PC-9 (cell line): ENCODE data around the gene XPA. TPM values are rescaled to one million over a fixed set of nuclear protein-coding genes. Genes with fewer than 3 reads are reported as not detected.

Source experiments
- BruUV-seq: library from RNA; stranded (reverse); fragments of 400-500 nt; replicated peaks from 2 replicates; lab custom pipeline; 2021; lab: Mats Ljungman, UMichigan
- CTCF ChIA-PET: fragments of 300-600 bp; sonication (Branson Sonifier 250); formaldehyde crosslinking; loops from one replicate; lab custom pipeline; 2022; ENCODE audit warnings: antibody characterized with exemption; lab: Charles Lee
- POLR2A ChIA-PET: fragments of 300-600 bp; sonication (Branson Sonifier 250); formaldehyde crosslinking; loops from one replicate; lab custom pipeline; 2022; ENCODE audit warnings: antibody characterized with exemption; ENCODE audit not compliant: unreplicated experiment; lab: Charles Lee
- DNase-seq, 2 experiments: peaks; one replicate each; pipeline versions ENCODE4 v3.0.0 to v3.0.0-alpha.2; 2015 to 2022; ENCODE audit warnings: mixed read lengths in 1 of 2
- H2AFZ ChIP-seq: fragments of 200-600 bp; sonication (generic); 2 replicates; pipeline ENCODE4 v1.8.1; 2017; ENCODE audit warnings: antibody characterized with exemption
- H3F3A ChIP-seq: fragments of 200-600 bp; sonication (generic); 2 replicates; pipeline ENCODE4 v1.8.1; 2017; ENCODE audit warnings: antibody characterized with exemption, mild to moderate bottlenecking, low read depth; ENCODE audit not compliant: insufficient read depth
- H3K27ac ChIP-seq: fragments of 200-600 bp; sonication (generic); 2 replicates; pipeline ENCODE4 v1.6.1; 2016; ENCODE audit warnings: mixed run types
- H3K27me3 ChIP-seq: fragments of 200-600 bp; sonication (generic); 2 replicates; pipeline ENCODE4 v1.6.1; 2016; ENCODE audit warnings: low read depth, mixed run types; ENCODE audit not compliant: insufficient read depth
- H3K36me3 ChIP-seq: fragments of 200-600 bp; sonication (generic); 2 replicates; pipeline ENCODE4 v1.6.1; 2016; ENCODE audit warnings: low read depth, mixed run types
- H3K4me1 ChIP-seq: fragments of 200-600 bp; sonication (generic); replicated peaks from 2 replicates; pipeline ENCODE4 v1.6.1; 2016; ENCODE audit warnings: mixed run types; ENCODE audit not compliant: insufficient read depth
- H3K4me2 ChIP-seq: fragments of 200-600 bp; sonication (generic); 2 replicates; pipeline ENCODE4 v1.6.1; 2017; ENCODE audit warnings: mixed run types
- H3K4me3 ChIP-seq: fragments of 200-600 bp; sonication (generic); 2 replicates; pipeline ENCODE4 v1.6.1; 2016; ENCODE audit warnings: mixed run types
- H3K79me2 ChIP-seq: fragments of 200-600 bp; sonication (generic); 2 replicates; pipeline ENCODE4 v1.6.1; 2017; ENCODE audit warnings: low read depth, mixed run types
- H3K9me2 ChIP-seq: fragments of 200-600 bp; sonication (generic); 2 replicates; pipeline ENCODE4 v1.8.1; 2017; ENCODE audit warnings: mild to moderate bottlenecking; ENCODE audit not compliant: insufficient read depth
- H3K9me3 ChIP-seq: fragments of 200-600 bp; sonication (generic); 2 replicates; pipeline ENCODE4 v1.8.1; 2016; ENCODE audit warnings: low read depth; ENCODE audit not compliant: insufficient read depth
- H4K20me1 ChIP-seq: fragments of 200-600 bp; sonication (generic); 2 replicates; pipeline ENCODE4 v1.8.1; 2017; ENCODE audit not compliant: insufficient read depth
- EZH2 ChIP-seq: fragments of 200-600 bp; sonication (generic); IDR thresholded peaks from 2 replicates; pipeline ENCODE4 v1.8.0; 2017; ENCODE audit warnings: antibody characterized with exemption, low read depth
- intact Hi-C: fragments of 100-400 bp; cut with micrococcal nuclease; formaldehyde crosslinking; loops from one replicate; pipeline ENCODE4 v1.10.0; 2022; ENCODE audit not compliant: unreplicated experiment
- total RNA-seq: library from RNA; stranded (reverse); gene quantifications from 2 replicates; pipeline ENCODE4 v1.2.3, GENCODE V29; 2021
- TF ChIP-seq, protein P1 (sequence below): fragments of 200-600 bp; sonication (generic); conservative IDR thresholded peaks from 2 replicates; pipeline ENCODE4 v1.6.1; 2017; ENCODE audit warnings: mixed run types, antibody characterized with exemption, mild to moderate bottlenecking, moderate library complexity

The XPA gene
- total RNA-seq, 1 experiment from 2014 or later, result 17.4 TPM

DNA sequence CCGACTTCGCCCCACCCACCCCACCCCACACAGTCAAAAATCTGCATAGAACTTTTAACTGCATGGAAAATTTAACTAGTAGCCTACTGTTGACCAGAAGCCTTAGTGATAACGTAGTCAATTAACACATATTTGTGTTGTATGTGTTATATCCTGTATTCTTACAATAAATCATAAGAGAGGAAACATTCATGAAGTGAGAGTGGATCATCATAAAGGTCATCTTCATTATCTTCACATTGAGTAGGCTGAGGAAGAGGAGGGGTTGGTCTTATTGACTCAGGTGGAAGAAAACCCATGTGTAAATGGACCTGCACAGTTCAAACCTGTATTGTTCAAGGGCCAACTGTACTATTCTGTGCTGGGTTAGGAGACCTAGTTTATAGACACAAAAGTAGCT lies 31.4 kb downstream of the XPA start:
- DNase-seq, result no peak
- no peak overlapping the region for H3K4me3 ChIP-seq
- H3K9me3 ChIP-seq, result no peaks in the 10 kb centered on the region
- H3K9me2 ChIP-seq, result no peaks in the 10 kb centered on the region
- no peak for TF ChIP-seq EZH2
- TF ChIP-seq, protein P1, sequence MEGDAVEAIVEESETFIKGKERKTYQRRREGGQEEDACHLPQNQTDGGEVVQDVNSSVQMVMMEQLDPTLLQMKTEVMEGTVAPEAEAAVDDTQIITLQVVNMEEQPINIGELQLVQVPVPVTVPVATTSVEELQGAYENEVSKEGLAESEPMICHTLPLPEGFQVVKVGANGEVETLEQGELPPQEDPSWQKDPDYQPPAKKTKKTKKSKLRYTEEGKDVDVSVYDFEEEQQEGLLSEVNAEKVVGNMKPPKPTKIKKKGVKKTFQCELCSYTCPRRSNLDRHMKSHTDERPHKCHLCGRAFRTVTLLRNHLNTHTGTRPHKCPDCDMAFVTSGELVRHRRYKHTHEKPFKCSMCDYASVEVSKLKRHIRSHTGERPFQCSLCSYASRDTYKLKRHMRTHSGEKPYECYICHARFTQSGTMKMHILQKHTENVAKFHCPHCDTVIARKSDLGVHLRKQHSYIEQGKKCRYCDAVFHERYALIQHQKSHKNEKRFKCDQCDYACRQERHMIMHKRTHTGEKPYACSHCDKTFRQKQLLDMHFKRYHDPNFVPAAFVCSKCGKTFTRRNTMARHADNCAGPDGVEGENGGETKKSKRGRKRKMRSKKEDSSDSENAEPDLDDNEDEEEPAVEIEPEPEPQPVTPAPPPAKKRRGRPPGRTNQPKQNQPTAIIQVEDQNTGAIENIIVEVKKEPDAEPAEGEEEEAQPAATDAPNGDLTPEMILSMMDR, result no peak
- H4K20me1 ChIP-seq, result no peaks in the 10 kb centered on the region; the same call in 1 of the 2 replicates
- no peak overlapping the region for H2AFZ ChIP-seq
- POLR2A ChIA-PET, result no interaction called here
- intact Hi-C loops, result no loop called here
- no peak overlapping the region for H3K4me2 ChIP-seq
- peaks cover 69% of the 10 kb centered on the region for H3K36me3 ChIP-seq
- no peaks in the 10 kb centered on the region for H3K79me2 ChIP-seq
- BruUV-seq, result no TSS peak
- CTCF ChIA-PET, result no interaction called here
- no peak overlapping the region for H3K27ac ChIP-seq
- no peaks in the 10 kb centered on the region for H3K27me3 ChIP-seq
- peaks cover 8% of the 10 kb centered on the region; the same call in 1 of the 2 replicates for H3F3A ChIP-seq
- no peaks in the 10 kb centered on the region for H3K4me1 ChIP-seq

DNA sequence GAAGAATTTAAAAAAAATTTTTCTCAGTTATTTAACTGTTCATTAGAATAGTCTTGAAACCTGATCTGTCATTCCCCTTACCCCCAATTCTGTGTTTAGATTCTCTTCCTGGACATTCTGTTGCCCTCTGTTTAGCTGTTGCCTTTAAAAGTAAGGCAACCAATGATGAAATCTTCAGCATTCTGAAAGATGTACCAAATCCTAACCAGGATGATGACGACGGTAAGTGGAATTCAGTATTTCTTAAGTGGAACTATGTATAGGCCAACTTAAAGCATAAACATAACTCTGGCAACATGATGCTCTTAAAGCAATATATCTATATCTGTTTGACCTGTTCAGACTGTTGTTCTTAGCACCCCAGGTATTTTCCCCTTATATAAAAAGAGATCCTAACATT lies 36.3 kb downstream of the XPA start:
- CTCF ChIA-PET, result interaction anchor here (0.6 kb wide), 2 partner anchors 230 to 284 kb away, joined by 3 to 6 read pairs; no protein-coding TSS in a partner anchor
- Histone ChIP-seq H3K79me2 (no peaks in the 10 kb centered on the region), H3K4me1 (no peaks in the 10 kb centered on the region), H3K27ac (no peak overlapping the region), H3K36me3 (peaks cover 79% of the 10 kb centered on the region), H3F3A (peaks cover 7% of the 10 kb centered on the region; the same call in 1 of the 2 replicates), H3K9me2 (0 out of 2 replicates have a peak, but pooled peaks cover 4% of the 10 kb centered on the region), H3K4me3 (no peak overlapping the region), H2AFZ (no peak overlapping the region), H3K4me2 (no peak overlapping the region), H3K9me3 (no peaks in the 10 kb centered on the region), H4K20me1 (no peaks in the 10 kb centered on the region; the same call in 1 of the 2 replicates), H3K27me3 (no peaks in the 10 kb centered on the region)
- no TSS peak for BruUV-seq
- POLR2A ChIA-PET, result interaction anchor here (0.6 kb wide), 1 partner anchor 15 kb away, joined by 5 read pairs; no protein-coding TSS in a partner anchor
- TF ChIP-seq, protein P1, result no peak
- no peak for TF ChIP-seq EZH2
- intact Hi-C loops, result no loop called here
- no peak for DNase-seq

DNA sequence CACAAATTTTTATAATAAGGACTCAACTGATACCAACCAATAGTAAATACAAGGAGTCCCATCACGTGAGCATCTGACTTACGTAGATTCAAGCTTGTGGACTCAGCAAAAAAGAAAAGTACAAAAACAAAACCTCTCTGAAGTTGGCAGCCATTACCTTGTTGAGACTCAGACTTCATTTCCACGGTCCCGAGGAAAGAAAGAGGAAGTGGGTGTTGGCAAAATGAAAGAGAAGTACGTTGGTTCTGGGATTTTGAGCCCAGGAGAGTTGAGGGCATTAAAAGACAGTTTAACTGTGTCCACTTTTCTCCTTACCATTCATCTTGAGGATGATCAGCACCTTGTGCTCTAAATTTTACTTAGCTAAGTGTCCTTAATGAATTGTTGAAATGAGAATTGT lies 36.8 kb downstream of the XPA start:
- POLR2A ChIA-PET, result interaction anchor here (0.6 kb wide), 1 partner anchor 14 kb away, joined by 5 read pairs; no protein-coding TSS in a partner anchor
- Histone ChIP-seq H3K36me3 (peaks cover 82% of the 10 kb centered on the region), H3K27ac (no peak overlapping the region)

More for the DNA sequence above, 36.8 kb downstream of the XPA start:
- Histone ChIP-seq H3K9me2 (0 out of 2 replicates have a peak, but pooled peaks cover 5% of the 10 kb centered on the region), H2AFZ (no peak overlapping the region), H3K4me1 (no peaks in the 10 kb centered on the region), H3K79me2 (no peaks in the 10 kb centered on the region), H4K20me1 (no peaks in the 10 kb centered on the region; the same call in 1 of the 2 replicates), H3K27me3 (no peaks in the 10 kb centered on the region), H3F3A (peaks cover 11% of the 10 kb centered on the region; the same call in 1 of the 2 replicates), H3K9me3 (no peaks in the 10 kb centered on the region), H3K4me3 (no peak overlapping the region), H3K4me2 (no peak overlapping the region)
- TF ChIP-seq, protein P1, result no peak
- no peak for DNase-seq
- CTCF ChIA-PET, result interaction anchor here (0.6 kb wide), 1 partner anchor 231 kb away, joined by 3 read pairs; no protein-coding TSS in a partner anchor
- intact Hi-C loops, result no loop called here
- BruUV-seq, result no TSS peak
